Epithelial cell of esophagus (primary cell): ENCODE data around the gene CHMP2A.
"Not testable (repeated sequence)": the region's sequence is repeated elsewhere in the genome, so short reads cannot be mapped to it uniquely, and the experiment has no call there.

Source experiments
- DNase-seq: peaks from one replicate; pipeline ENCODE4 v3.0.0; 2010; ENCODE audit warnings: low read depth
- H3K4me3 ChIP-seq: 2 replicates; pipeline ENCODE4 v1.5.1; 2011; ENCODE audit warnings: mild to moderate bottlenecking, low read length, control low read depth
- TF ChIP-seq, protein P1 (sequence below): IDR thresholded peaks from 2 replicates; pipeline ENCODE4 v1.5.1; 2011; ENCODE audit warnings: low read depth, mild to moderate bottlenecking, low read length, control low read depth, inconsistent platforms; ENCODE audit not compliant: insufficient read depth; ENCODE audit errors: missing control alignments

CHMP2A gene

DNA sequence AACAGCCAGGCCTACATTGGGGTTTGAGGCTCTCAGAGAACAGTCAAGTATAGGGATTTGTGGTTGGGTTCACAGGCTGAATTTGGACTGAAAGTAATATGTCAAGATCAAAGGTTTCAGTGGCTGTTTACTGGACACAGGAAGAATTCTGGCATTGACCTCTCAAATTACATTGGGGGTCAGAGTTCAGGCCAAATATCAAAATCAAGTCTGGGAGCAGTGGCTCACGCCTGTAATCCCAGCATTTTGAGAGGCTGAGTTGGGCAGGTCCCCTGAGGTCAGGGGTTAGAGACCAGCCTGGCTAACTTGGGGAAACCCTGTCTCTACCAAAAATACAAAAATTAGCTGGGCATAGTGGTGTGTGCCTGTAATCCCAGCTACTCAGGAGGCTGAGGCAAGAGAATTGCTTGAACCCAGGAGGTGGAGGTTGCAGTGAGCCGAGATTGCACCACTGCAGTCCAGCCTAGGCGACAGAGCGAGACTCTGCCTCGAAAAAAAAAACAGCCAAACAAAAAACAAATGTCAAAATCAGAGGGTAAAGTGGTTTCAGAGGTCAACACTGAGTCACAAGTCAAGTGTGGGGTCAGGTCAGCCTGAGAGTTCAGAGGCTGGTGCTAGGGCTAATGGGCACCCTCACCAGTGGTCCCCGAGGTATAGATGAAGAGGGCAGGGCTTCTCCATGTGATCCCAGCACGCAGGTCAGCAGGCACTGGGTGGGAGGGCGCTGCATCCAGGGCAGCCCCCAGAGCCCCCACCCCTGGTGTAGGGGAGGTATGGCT lies 44.6 kb downstream of the CHMP2A start:
- H3K4me3 ChIP-seq: no peak overlapping the region
- DNase-seq: no peak
- TF ChIP-seq, protein P1, sequence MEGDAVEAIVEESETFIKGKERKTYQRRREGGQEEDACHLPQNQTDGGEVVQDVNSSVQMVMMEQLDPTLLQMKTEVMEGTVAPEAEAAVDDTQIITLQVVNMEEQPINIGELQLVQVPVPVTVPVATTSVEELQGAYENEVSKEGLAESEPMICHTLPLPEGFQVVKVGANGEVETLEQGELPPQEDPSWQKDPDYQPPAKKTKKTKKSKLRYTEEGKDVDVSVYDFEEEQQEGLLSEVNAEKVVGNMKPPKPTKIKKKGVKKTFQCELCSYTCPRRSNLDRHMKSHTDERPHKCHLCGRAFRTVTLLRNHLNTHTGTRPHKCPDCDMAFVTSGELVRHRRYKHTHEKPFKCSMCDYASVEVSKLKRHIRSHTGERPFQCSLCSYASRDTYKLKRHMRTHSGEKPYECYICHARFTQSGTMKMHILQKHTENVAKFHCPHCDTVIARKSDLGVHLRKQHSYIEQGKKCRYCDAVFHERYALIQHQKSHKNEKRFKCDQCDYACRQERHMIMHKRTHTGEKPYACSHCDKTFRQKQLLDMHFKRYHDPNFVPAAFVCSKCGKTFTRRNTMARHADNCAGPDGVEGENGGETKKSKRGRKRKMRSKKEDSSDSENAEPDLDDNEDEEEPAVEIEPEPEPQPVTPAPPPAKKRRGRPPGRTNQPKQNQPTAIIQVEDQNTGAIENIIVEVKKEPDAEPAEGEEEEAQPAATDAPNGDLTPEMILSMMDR: no peak

- no peak for DNase-seq
- TF ChIP-seq, protein P1: no peak
- no peak overlapping the region for H3K4me3 ChIP-seq
Measured at GRCh38 chr19:58509731-58510083, 45.2 kb downstream of the CHMP2A start.

GRCh38 chr19:58507602-58508223 lies 47.2 kb downstream of the CHMP2A start:
- not testable (repeated sequence) for H3K4me3 ChIP-seq, DNase-seq
